Aorta (tissue), 5 donors: ENCODE measurements around the gene MANBA. TPM values are rescaled to one million over a fixed set of nuclear protein-coding genes. Genes with fewer than 3 reads are reported as not detected.
A peak's percentile ranks its signal among the peaks of the same experiment; 100 is the strongest.
"Not testable (repeated sequence)": the region's sequence is repeated elsewhere in the genome, so short reads cannot be mapped to it uniquely, and the experiment has no call there.

ENCODE experiments used
- ATAC-seq: fragments of 200-7000 bp; cut with Tn5 transposase; one replicate; pipeline ENCODE4 v1.9.1; 2022; ENCODE audit warnings: moderate library complexity; ENCODE audit not compliant: low FRiP score
- DNase-seq, 2 donors: peaks; one replicate each; pipeline ENCODE4 v3.0.0-alpha.2; 2020
- H3K27ac ChIP-seq, 2 donors: one replicate each; pipeline ENCODE4 v1.5.1; 2013; ENCODE audit warnings: low read length in 2 of 2, mild to moderate bottlenecking in 2 of 2, moderate library complexity in 2 of 2, control low read depth in 1 of 2, inconsistent platforms in 1 of 2, low read depth in 1 of 2
- H3K27me3 ChIP-seq, 2 donors: one replicate each; pipeline ENCODE4 v1.6.1; 2013; ENCODE audit warnings: control low read depth in 1 of 2, low read length in 1 of 2, mild to moderate bottlenecking in 1 of 2, moderate library complexity in 1 of 2; ENCODE audit not compliant: insufficient read depth in 2 of 2, control insufficient read depth in 1 of 2
- H3K36me3 ChIP-seq, 2 donors: one replicate each; pipeline ENCODE4 v1.6.1; 2013; ENCODE audit warnings: control low read depth in 1 of 2, low read length in 1 of 2, mild to moderate bottlenecking in 1 of 2; ENCODE audit not compliant: insufficient read depth in 2 of 2, control insufficient read depth in 1 of 2
- H3K4me1 ChIP-seq, 2 donors: one replicate each; pipeline ENCODE4 v1.6.1; 2013; ENCODE audit warnings: low read length in 2 of 2, control low read depth in 1 of 2, mild to moderate bottlenecking in 1 of 2, moderate library complexity in 1 of 2; ENCODE audit not compliant: insufficient read depth in 2 of 2, control insufficient read depth in 1 of 2
- H3K4me3 ChIP-seq, 2 donors: one replicate each; pipeline ENCODE4 v1.5.1; 2013; ENCODE audit warnings: low read length in 2 of 2, control low read depth in 1 of 2, mild to moderate bottlenecking in 1 of 2
- H3K9me3 ChIP-seq: one replicate; pipeline ENCODE4 v1.6.1; 2013; ENCODE audit warnings: mild to moderate bottlenecking, low read length; ENCODE audit not compliant: control insufficient read depth
- WGBS, 2 donors: extraction: QIAGEN DNeasy Blood & Tissue Kit; methylation state at CpG; one replicate each; pipeline ENCODE4 v1.1.7; 2013; 5-methylcytosine and 5-hydroxymethylcytosine counted together
- intact Hi-C, 2 donors: fragments of 100-400 bp; cut with DNase I; formaldehyde crosslinking; loops; one replicate each; pipeline versions ENCODE4 v1.14.2 to v1.15.0; 2022
- polyA plus RNA-seq, 2 donors: library from polyadenylated mRNA; stranded (reverse); fragments of 200-250 nt; gene quantifications; one replicate each; pipeline ENCODE4 v1.2.3, GENCODE V29; 2013
- total RNA-seq, 2 donors: library from RNA; stranded (reverse); fragmentation: NEBNext Ultra II Directional; extraction: Animal tissue kit (Norgen Biotek cat#: 25700); gene quantifications; one replicate each; pipeline ENCODE4 v1.2.1, GENCODE V29; 2021
- donor health status: healthy with polysubstance abuse.
- donor health status: Bipolar disorder and iron deficiency.
- donor health status: DM: no; HTN: no; CAD: no.
- donor health status: DM: no; HTN: no; CAD: no.
- donor health status: DM: yes; HTN: yes; CAD: no.

The MANBA gene
- total and polyA plus RNA-seq, 4 donors = 16.8 to 41.4 (median 20.4) TPM

GRCh38 chr4:102734591-102735385 lies 26.0 kb downstream of the MANBA start:
- intact Hi-C loops = no loop called here
- no peak overlapping the region for H3K4me3 ChIP-seq
- H3K27me3 ChIP-seq = no peaks in the 10 kb centered on the region
- peak in 1 of 2 donors; percentile 58 for DNase-seq
- H3K9me3 ChIP-seq = no peaks in the 10 kb centered on the region
- no peak overlapping the region for H3K27ac ChIP-seq
- no peaks in the 10 kb centered on the region for H3K4me1 ChIP-seq
- peak; percentile 39 for ATAC-seq
- H3K36me3 ChIP-seq = peaks cover 0 to 2% of the 10 kb centered on the region in 2 donors
- 84 to 86% methylated on average over 5 of the region's 5 CpGs for WGBS, 2 donors

DNA sequence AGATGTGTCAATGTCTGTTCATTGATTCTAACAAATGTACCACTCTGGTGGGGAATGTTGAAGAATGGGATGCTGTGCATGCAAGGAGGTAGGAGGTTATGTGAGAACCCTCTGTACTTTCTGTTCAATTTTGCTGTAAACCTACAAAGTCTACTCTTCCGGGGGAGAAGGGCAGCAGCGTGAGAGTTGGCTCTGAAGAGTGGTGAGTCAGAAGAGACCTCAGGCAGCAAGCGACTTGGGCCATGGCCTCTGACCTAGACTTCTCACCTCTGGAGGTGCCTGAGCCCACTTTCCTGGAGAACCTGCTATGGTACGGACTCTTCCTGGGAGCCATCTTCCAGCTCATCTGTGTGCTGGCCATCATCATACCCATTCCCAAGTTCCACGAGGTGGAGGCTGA lies 26.7 kb downstream of the MANBA start:
- DNase-seq = no peak
- Histone ChIP-seq H3K4me3 (no peak overlapping the region), H3K9me3 (no peaks in the 10 kb centered on the region), H3K36me3 (peaks cover 0 to 2% of the 10 kb centered on the region in 2 donors), H3K27ac (no peak overlapping the region), H3K4me1 (no peaks in the 10 kb centered on the region), H3K27me3 (no peaks in the 10 kb centered on the region)
- 96 to 97% methylated on average over 5 of the region's 5 CpGs for WGBS, 2 donors
- intact Hi-C loops = no loop called here
- ATAC-seq = no peak

DNA sequence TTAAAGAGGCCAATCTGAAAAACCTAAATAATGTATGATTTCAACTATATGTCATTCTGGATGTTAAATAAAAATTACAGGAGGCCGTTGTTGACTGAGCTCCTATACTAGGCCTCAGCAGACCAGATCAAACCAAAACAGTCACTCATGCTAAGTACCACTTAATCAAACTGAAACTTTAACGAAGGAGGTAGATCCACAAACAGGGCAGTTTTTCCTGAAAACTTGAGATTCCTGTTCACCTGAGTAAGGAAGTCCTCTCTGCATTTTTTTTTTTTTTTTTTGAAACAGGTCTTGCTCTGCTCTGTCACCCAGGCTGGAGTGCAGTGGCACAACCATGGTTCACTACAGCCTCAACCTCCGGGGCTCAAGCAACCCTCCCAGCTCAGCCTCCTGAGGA lies 27.7 kb downstream of the MANBA start:
- DNase-seq = no peak
- no peak overlapping the region for H3K4me3 ChIP-seq
- intact Hi-C loops = no loop called here
- H3K36me3 ChIP-seq = peaks cover 0 to 2% of the 10 kb centered on the region in 2 donors
- H3K4me1 ChIP-seq = no peaks in the 10 kb centered on the region
- no peaks in the 10 kb centered on the region for H3K27me3 ChIP-seq
- no peak for ATAC-seq
- H3K9me3 ChIP-seq = no peaks in the 10 kb centered on the region
- WGBS, 2 donors = 84 to 86% methylated on average over 3 of the region's 3 CpGs
- no peak overlapping the region for H3K27ac ChIP-seq

GRCh38 chr4:102732678-102733077 lies 28.1 kb downstream of the MANBA start:
- WGBS, 2 donors = 49 to 50% methylated on average over 5 of the region's 5 CpGs
- H3K4me3 ChIP-seq = no peak overlapping the region
- DNase-seq = no peak
- no peaks in the 10 kb centered on the region for H3K27me3 ChIP-seq
- intact Hi-C loops = no loop called here
- H3K27ac ChIP-seq = no peak overlapping the region
- H3K9me3 ChIP-seq = no peaks in the 10 kb centered on the region
- H3K36me3 ChIP-seq = peaks cover 0 to 2% of the 10 kb centered on the region in 2 donors
- H3K4me1 ChIP-seq = no peaks in the 10 kb centered on the region
- ATAC-seq = no peak

- intact Hi-C loops = no loop called here
- no peak for ATAC-seq
- DNase-seq = no peak
- WGBS, 2 donors = 95 to 98% methylated on average over 5 of the region's 5 CpGs
- peaks cover 0 to 2% of the 10 kb centered on the region in 2 donors for H3K36me3 ChIP-seq
- no peak overlapping the region for H3K4me3 ChIP-seq
- H3K9me3 ChIP-seq = no peaks in the 10 kb centered on the region
- no peak overlapping the region for H3K27ac ChIP-seq
- no peaks in the 10 kb centered on the region for H3K27me3 ChIP-seq
- no peaks in the 10 kb centered on the region for H3K4me1 ChIP-seq
These were observed 29.7 kb downstream of the MANBA start for GRCh38 chr4:102730968-102731533.

DNA sequence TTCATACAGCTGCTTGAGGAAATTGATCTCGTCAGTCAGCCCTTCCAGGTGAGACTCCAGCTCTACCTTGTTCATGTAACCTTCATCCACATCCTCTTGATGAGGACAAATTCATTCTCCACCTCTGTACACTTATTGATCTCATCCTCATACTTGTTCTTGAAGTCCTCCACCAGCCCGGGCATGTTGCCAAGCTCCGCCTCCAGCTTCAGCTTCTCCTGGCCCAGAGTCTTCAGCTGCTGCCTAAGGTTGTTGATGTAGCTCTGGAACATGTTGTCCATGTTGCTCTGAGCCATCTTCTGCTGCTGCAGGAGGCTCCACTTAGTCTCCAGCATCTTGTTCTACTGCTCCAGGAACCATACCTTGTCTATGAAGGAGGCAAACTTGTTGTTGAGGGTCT lies 31.3 kb downstream of the MANBA start:
- H3K9me3 ChIP-seq, H3K4me3 ChIP-seq, H3K36me3 ChIP-seq, H3K27ac ChIP-seq, DNase-seq, H3K27me3 ChIP-seq, H3K4me1 ChIP-seq, intact Hi-C loops, ATAC-seq: not testable (repeated sequence)
- 71 to 83% methylated on average over 3 of the region's 3 CpGs for WGBS, 2 donors

DNA sequence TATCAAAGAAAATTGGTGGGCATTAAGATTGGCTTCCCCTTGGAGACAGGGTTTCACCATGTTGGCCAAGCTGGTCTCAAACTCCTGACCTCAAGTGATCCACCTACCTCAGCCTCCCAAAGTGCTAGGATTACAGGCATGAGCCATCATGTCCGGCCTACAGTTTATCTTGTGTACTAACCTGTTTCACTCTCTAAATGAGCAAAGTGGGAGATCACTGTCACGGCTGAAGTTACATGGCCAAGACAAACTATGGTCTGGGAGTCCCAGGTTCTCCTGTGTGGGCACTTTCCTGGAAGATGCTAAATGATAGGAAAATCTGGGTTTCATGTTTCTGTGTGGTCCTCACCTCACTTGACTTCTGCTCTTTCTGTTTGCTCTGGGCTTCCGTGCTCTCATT lies 33.8 kb downstream of the MANBA start:
- H3K4me3 ChIP-seq, ATAC-seq, H3K27me3 ChIP-seq, H3K9me3 ChIP-seq, H3K36me3 ChIP-seq, H3K4me1 ChIP-seq, intact Hi-C loops, DNase-seq, H3K27ac ChIP-seq: not testable (repeated sequence)
- WGBS, 2 donors = 96 to 97% methylated on average over 3 of the region's 3 CpGs

- no peak overlapping the region for H3K4me3 ChIP-seq
- H3K4me1 ChIP-seq = no peaks in the 10 kb centered on the region
- no peak for ATAC-seq
- no peaks in the 10 kb centered on the region for H3K9me3 ChIP-seq
- no peak for DNase-seq
- H3K27me3 ChIP-seq = no peaks in the 10 kb centered on the region
- no peak overlapping the region for H3K27ac ChIP-seq
- no peaks in the 10 kb centered on the region for H3K36me3 ChIP-seq
- intact Hi-C loops = no loop called here
These were observed 34.7 kb downstream of the MANBA start for GRCh38 chr4:102726068-102726467.

GRCh38 chr4:102725229-102725628 lies 35.5 kb downstream of the MANBA start:
- no peaks in the 10 kb centered on the region for H3K36me3 ChIP-seq
- H3K4me1 ChIP-seq = no peaks in the 10 kb centered on the region
- 22 to 24% methylated on average over 3 of the region's 3 CpGs for WGBS, 2 donors
- no peak overlapping the region for H3K27ac ChIP-seq
- ATAC-seq (no peak), DNase-seq (no peak)
- no peaks in the 10 kb centered on the region for H3K27me3 ChIP-seq
- H3K4me3 ChIP-seq = no peak overlapping the region
- intact Hi-C loops = no loop called here
- no peaks in the 10 kb centered on the region for H3K9me3 ChIP-seq
